GM12864 (cell line): ENCODE data around the gene ETFRF1.

Experiments used
- DNase-seq: peaks from one replicate; pipeline ENCODE4 v3.0.0-alpha.2; 2011; ENCODE audit warnings: low read depth
- H3K4me3 ChIP-seq: 2 replicates; pipeline ENCODE4 v1.5.1; 2011; ENCODE audit warnings: mild to moderate bottlenecking, low read depth, low read length, control low read depth
- TF ChIP-seq, protein P1 (sequence below): IDR thresholded peaks from 2 replicates; pipeline ENCODE4 v1.5.1; 2011; ENCODE audit warnings: low read depth, mild to moderate bottlenecking, moderate library complexity, low read length, control low read depth, inconsistent platforms; ENCODE audit errors: missing control alignments

ETFRF1 gene

DNA sequence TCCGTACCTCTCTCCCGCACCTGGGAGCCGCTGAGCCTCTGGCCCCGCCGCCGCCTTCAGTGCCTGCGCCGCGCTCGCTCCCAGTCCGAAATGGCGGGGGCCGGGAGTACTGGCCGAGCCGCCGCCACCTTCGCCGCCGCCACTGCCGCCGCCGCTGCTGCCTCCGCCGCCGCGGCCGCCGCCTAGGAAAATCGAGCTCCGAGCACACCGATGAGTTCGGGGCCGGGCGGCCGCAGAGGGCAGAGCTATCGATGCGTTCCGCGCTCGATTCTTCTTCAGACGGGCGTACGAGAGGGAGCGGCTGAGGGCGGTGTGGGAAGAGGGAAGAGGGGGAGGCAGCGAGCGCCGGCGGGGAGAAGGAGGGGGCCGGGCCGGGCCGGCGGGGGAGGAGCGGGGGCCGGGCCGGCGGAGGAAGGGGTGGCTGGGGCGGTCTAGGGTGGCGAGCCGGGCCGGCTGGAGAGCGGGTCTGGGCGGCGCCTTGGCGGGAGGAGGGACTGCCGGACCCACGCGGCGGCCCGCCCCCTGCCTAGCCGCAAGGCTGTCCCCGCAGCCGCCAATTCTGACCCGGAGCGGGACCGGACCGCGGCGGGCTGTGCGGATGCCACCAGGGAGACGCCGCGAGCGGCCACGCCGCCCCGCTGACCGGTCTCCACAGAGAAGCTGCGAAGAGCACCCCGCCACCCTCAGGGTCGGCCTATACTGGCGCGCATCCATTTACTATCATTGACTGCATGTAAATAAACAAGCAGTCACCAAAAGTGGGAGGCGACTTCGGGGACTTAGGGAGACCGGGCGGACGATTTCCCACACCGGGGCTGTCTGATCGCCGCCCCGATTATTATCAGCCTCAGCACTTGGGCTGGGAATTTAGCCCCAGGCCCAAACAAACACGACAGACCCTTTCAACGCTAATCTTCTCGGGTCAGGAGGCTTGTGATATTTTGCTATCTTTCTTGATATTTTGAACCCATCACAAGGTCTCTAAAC, 56.0 kb downstream of the ETFRF1 start, which contains the start of gene KRAS:
Gene KRAS, minus strand, starts transcription at position 186 of the 987 bp plus-strand sequence.
- peak within 1 kb of the TSS; percentile 68 for H3K4me3 ChIP-seq
- DNase-seq, result peak; percentile 90
- TF ChIP-seq, protein P1, sequence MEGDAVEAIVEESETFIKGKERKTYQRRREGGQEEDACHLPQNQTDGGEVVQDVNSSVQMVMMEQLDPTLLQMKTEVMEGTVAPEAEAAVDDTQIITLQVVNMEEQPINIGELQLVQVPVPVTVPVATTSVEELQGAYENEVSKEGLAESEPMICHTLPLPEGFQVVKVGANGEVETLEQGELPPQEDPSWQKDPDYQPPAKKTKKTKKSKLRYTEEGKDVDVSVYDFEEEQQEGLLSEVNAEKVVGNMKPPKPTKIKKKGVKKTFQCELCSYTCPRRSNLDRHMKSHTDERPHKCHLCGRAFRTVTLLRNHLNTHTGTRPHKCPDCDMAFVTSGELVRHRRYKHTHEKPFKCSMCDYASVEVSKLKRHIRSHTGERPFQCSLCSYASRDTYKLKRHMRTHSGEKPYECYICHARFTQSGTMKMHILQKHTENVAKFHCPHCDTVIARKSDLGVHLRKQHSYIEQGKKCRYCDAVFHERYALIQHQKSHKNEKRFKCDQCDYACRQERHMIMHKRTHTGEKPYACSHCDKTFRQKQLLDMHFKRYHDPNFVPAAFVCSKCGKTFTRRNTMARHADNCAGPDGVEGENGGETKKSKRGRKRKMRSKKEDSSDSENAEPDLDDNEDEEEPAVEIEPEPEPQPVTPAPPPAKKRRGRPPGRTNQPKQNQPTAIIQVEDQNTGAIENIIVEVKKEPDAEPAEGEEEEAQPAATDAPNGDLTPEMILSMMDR, result no peak

DNA sequence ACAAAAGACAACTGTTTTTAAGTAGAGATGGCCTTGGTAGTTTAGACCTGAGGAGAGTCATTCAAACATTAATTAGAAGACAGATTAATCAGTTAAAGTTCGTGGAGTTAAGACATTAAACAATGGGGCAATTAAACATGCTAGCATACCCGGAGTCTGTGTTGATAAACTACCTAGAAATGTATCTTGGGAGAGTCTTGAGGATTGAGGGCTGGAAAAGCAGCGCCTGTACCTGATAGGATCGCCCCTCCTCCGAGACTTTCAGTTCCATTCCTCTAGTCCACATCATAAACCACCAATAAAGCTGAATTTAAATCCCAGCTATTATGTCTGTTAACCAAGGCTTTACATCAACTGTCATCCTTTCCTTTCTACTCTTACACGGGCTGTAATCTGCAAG, 56.7 kb downstream of the ETFRF1 start:
- peak overlapping the region; percentile 68; the same call in 1 of the 2 replicates for H3K4me3 ChIP-seq
- TF ChIP-seq, protein P1, result no peak
- DNase-seq, result no peak

DNA sequence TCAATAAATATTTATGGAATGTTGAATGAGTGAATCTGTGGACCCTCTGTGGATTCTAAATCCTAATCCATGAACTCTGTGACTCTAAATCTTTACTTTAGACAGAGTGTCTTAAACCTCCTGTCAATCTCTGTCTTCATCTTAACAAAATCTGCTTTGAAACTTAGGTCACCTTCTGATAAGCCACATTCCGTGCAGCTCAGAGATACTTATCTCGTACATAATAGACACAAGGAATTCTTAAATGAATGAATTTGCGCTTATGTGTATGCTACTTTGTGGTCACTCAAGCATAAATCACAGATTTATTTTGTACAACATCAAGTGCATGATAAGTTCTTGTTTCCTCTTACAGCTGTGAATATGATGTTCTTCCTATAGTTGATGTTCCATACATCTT, 57.9 kb downstream of the ETFRF1 start:
- no peak overlapping the region for H3K4me3 ChIP-seq
- TF ChIP-seq, protein P1, result no peak
- DNase-seq, result no peak

DNA sequence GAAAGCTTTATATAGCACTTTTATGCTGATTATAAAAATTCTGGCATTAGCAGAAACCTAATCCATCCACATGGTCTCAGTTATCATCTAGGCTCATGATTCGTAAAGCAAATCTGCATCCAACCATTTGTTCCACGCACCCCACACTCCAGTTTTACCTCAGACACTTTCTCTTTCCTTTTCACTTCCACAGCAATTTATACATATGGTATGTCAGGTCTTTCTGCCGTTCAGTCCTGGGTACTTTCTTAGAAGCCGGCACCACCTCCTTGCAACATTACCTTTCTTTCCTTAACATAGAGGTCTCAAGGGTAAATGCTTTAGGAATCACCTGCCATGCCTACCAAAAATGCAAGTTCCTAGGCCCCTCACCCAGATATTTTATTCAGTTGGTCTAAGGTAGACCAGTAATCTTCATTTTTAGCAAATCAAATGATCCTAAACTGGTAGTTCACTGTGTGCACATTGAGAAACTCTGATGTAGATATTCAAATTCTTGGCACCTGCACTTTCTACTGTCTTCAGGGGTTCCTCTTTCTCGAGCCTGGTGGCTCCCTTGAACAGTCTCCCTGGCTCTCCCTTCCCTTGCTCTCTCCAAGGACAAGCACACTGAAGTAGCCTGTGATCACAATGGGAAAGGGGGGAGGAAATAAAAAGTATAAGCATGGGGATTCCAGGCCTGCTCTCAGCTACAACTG, 58.5 kb downstream of the ETFRF1 start:
- no peak for DNase-seq
- TF ChIP-seq, protein P1, result no peak
- no peak overlapping the region for H3K4me3 ChIP-seq

DNA sequence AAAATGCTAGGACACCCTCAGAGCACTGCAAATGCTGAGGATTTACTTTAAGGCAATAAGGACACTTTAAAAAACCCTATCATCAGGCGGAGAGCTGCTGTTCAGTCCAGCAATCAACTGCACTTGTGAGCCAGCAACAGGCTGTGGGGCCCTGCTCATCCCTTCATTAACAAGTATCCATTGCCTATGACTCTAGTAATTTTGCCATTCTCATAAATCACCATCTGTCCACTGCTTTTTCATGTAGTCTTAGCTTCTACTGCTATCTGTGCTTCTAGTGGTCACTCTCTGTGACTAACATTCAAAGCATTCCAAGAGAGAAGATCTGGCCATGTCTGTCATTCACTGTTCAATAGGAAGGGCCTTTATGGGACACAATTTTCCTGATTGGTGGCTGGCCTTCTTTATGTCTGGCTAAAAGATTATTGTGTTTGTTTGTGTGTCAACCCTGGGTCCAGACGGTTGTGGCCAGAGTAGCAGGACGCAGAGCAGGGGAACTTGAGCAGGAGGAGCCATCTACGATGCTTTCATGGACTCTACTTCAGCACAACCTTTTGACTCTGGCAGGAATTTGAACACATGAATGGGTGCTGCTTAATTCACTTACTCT, 59.3 kb downstream of the ETFRF1 start:
- TF ChIP-seq, protein P1, result no peak
- DNase-seq, result no peak

More for the DNA sequence above, 59.3 kb downstream of the ETFRF1 start:
- no peak overlapping the region for H3K4me3 ChIP-seq
